SK-MEL-5 (cell line): ENCODE measurements around the gene DDX23. TPM values are rescaled to one million over a fixed set of nuclear protein-coding genes. Genes with fewer than 3 reads are reported as not detected.

Source experiments
- DNase-seq: peaks from one replicate; pipeline ENCODE4 v3.0.0-alpha.2; 2016; ENCODE audit warnings: low read depth, low spot score
- in situ Hi-C: cut with HindIII; loops from 2 replicates; pipeline ENCODE4 v1.10.0; 2016; ENCODE audit warnings: low sequenced_read_pairs, high pct_unique_total_duplicates, low pct_unique_long_range_greater_than_20kb
- total RNA-seq: library from RNA; depleted of rRNA; stranded (reverse); fragments of >200 nt; shearing (Covaris generic); gene quantifications from 2 replicates; pipeline ENCODE4 v1.2.3, GENCODE V29; 2014

The DDX23 gene
- total RNA-seq, 1 experiment from 2014 or later: 86.4 TPM

GRCh38 chr12:48828841-48829575 is 23.0 kb downstream of the DDX23 start:
- DNase-seq: no peak
- in situ Hi-C loops: no loop called here

GRCh38 chr12:48828293-48828692 is 23.7 kb downstream of the DDX23 start:
- no peak for DNase-seq
- in situ Hi-C loops: no loop called here

- in situ Hi-C loops: no loop called here
- DNase-seq: no peak
Measured at GRCh38 chr12:48827513-48828096, 24.4 kb downstream of the DDX23 start.

GRCh38 chr12:48827026-48827425 is 24.9 kb downstream of the DDX23 start:
- in situ Hi-C loops: no loop called here

GRCh38 chr12:48826209-48826855 is 25.6 kb downstream of the DDX23 start:
- in situ Hi-C loops: no loop called here

More at GRCh38 chr12:48827026-48827425, 24.9 kb downstream of the DDX23 start:
- no peak for DNase-seq

GRCh38 chr12:48824905-48825304 is 27.1 kb downstream of the DDX23 start:
- DNase-seq: no peak
- in situ Hi-C loops: no loop called here

More at GRCh38 chr12:48826209-48826855, 25.6 kb downstream of the DDX23 start:
- no peak for DNase-seq

GRCh38 chr12:48824112-48824511 is 27.9 kb downstream of the DDX23 start:
- no peak for DNase-seq
- in situ Hi-C loops: no loop called here

- in situ Hi-C loops: no loop called here
Measured at GRCh38 chr12:48823281-48823680, 28.7 kb downstream of the DDX23 start.

GRCh38 chr12:48822711-48823110 is 29.3 kb downstream of the DDX23 start:
- in situ Hi-C loops: no loop called here
- DNase-seq: no peak

More at GRCh38 chr12:48823281-48823680, 28.7 kb downstream of the DDX23 start:
- DNase-seq: no peak

GRCh38 chr12:48822139-48822538 is 29.8 kb downstream of the DDX23 start:
- DNase-seq: no peak
- in situ Hi-C loops: no loop called here

- no peak for DNase-seq
- in situ Hi-C loops: no loop called here
Measured at GRCh38 chr12:48819986-48820725, 31.8 kb downstream of the DDX23 start.

- in situ Hi-C loops: no loop called here
- peak; percentile 70 for DNase-seq
Measured at GRCh38 chr12:48818831-48819590, 33.0 kb downstream of the DDX23 start.

GRCh38 chr12:48817873-48818830 is 33.8 kb downstream of the DDX23 start, which contains the start of gene CACNB3:
Gene CACNB3, plus strand, starts transcription at chr12:48818496. Its CDS starts 434 bp downstream, at chr12:48818930.
- in situ Hi-C loops: no loop called here
- peak; percentile 49 for DNase-seq

- in situ Hi-C loops: no loop called here
- DNase-seq: no peak
Measured at GRCh38 chr12:48816143-48816854, 35.7 kb downstream of the DDX23 start.

- in situ Hi-C loops: no loop called here
Measured at GRCh38 chr12:48815126-48816110, 36.5 kb downstream of the DDX23 start.

More at GRCh38 chr12:48815126-48816110, 36.5 kb downstream of the DDX23 start:
- DNase-seq: peak; percentile 84
